Loucy (cell line): ENCODE data around the gene SLC37A4.

Source experiments
- H2AFZ ChIP-seq: fragments of 200-600 bp; sonication (generic); 2 replicates; pipeline ENCODE4 v1.6.0; 2016; ENCODE audit warnings: antibody characterized with exemption, mild to moderate bottlenecking, low read length, moderate library complexity
- H3F3A ChIP-seq: fragments of 200-600 bp; 2 replicates; pipeline ENCODE4 v1.6.0; 2016; ENCODE audit warnings: antibody characterized with exemption, low read depth, mild to moderate bottlenecking
- H3K27me3 ChIP-seq: fragments of 200-600 bp; sonication (generic); 2 replicates; pipeline ENCODE4 v1.6.1; 2014; ENCODE audit warnings: low read length, mild to moderate bottlenecking; ENCODE audit not compliant: insufficient read depth, poor library complexity, severe bottlenecking
- H3K36me3 ChIP-seq: fragments of 200-600 bp; sonication (generic); 2 replicates; pipeline ENCODE4 v1.6.1; 2016; ENCODE audit warnings: low read length; ENCODE audit not compliant: insufficient read depth
- H3K4me1 ChIP-seq: fragments of 200-600 bp; sonication (generic); 2 replicates; pipeline ENCODE4 v1.5.1; 2014; ENCODE audit warnings: low read length, mild to moderate bottlenecking; ENCODE audit not compliant: insufficient read depth, poor library complexity, severe bottlenecking
- H3K4me2 ChIP-seq: fragments of 200-600 bp; sonication (generic); 2 replicates; pipeline ENCODE4 v1.6.0; 2014; ENCODE audit warnings: antibody characterized with exemption, low read length, low read depth, mild to moderate bottlenecking; ENCODE audit not compliant: poor library complexity, severe bottlenecking
- H3K4me3 ChIP-seq: fragments of 200-600 bp; sonication (generic); 2 replicates; pipeline ENCODE4 v1.5.1; 2014; ENCODE audit warnings: low read length, mild to moderate bottlenecking, mixed read lengths; ENCODE audit not compliant: poor library complexity, severe bottlenecking
- H3K79me2 ChIP-seq: fragments of 200-600 bp; sonication (generic); 2 replicates; pipeline ENCODE4 v1.6.1; 2014; ENCODE audit warnings: low read length; ENCODE audit not compliant: insufficient read depth
- H3K9ac ChIP-seq: fragments of 200-600 bp; sonication (generic); 2 replicates; pipeline ENCODE4 v1.6.0; 2014; ENCODE audit warnings: mild to moderate bottlenecking, low read depth, low read length, moderate library complexity; ENCODE audit not compliant: poor library complexity, severe bottlenecking
- H3K9me2 ChIP-seq: fragments of 200-600 bp; sonication (generic); replicated peaks from 2 replicates; pipeline ENCODE4 v1.6.1; 2016; ENCODE audit warnings: low read depth, low read length, mixed read lengths
- H3K9me3 ChIP-seq: fragments of 200-600 bp; sonication (generic); 2 replicates; pipeline ENCODE4 v1.6.1; 2014; ENCODE audit warnings: mild to moderate bottlenecking, antibody characterized with exemption, low read length, low read depth; ENCODE audit not compliant: insufficient read depth
- H4K20me1 ChIP-seq: fragments of 200-600 bp; sonication (generic); 2 replicates; pipeline ENCODE4 v1.6.0; 2014; ENCODE audit warnings: antibody characterized with exemption, low read length, mild to moderate bottlenecking; ENCODE audit not compliant: insufficient read depth, poor library complexity, severe bottlenecking
- CTCF ChIP-seq: fragments of 200-600 bp; sonication (generic); conservative IDR thresholded peaks from 2 replicates; pipeline ENCODE4 v1.5.1; 2014; ENCODE audit warnings: mild to moderate bottlenecking, antibody characterized with exemption, low read length
- EZH2phosphoT487 ChIP-seq: fragments of 200-600 bp; IDR thresholded peaks from 2 replicates; pipeline ENCODE4 v1.6.1; 2018; ENCODE audit warnings: antibody characterized with exemption, mild to moderate bottlenecking, moderate library complexity, borderline replicate concordance

SLC37A4 gene

GRCh38 chr11:119030329-119031047 lies at the start of gene SLC37A4:
TSS of gene SLC37A4 (minus strand) at chr11:119030877.
- TF ChIP-seq EZH2phosphoT487, result no peak
- no peak for TF ChIP-seq CTCF
- H3K4me2 ChIP-seq, result peak within 1 kb of the TSS; percentile 85
- H3K9me2 ChIP-seq, result no peaks in the 10 kb centered on the region
- H3K36me3 ChIP-seq, result peaks cover under 1% of the 10 kb centered on the region; the same call in 1 of the 2 replicates
- no peaks in the 10 kb centered on the region for H3K9me3 ChIP-seq
- H2AFZ ChIP-seq, result peak within 1 kb of the TSS; percentile 100
- H3K4me1 ChIP-seq, result peaks cover 22% of the 10 kb centered on the region
- no peaks in the 10 kb centered on the region for H3F3A ChIP-seq
- no peaks in the 10 kb centered on the region for H4K20me1 ChIP-seq
- H3K4me3 ChIP-seq, result peak within 1 kb of the TSS; percentile 93
- H3K9ac ChIP-seq, result peak within 1 kb of the TSS; percentile 89
- no peaks in the 10 kb centered on the region for H3K27me3 ChIP-seq
- H3K79me2 ChIP-seq, result peaks cover 28% of the 10 kb centered on the region

- Histone ChIP-seq H3K9me2 (no peaks in the 10 kb centered on the region), H3K4me3 (no peak overlapping the region), H3K36me3 (peaks cover 44% of the 10 kb centered on the region; the same call in 1 of the 2 replicates), H3K9me3 (no peaks in the 10 kb centered on the region), H2AFZ (no peak overlapping the region), H3F3A (no peaks in the 10 kb centered on the region), H3K4me2 (no peak overlapping the region), H4K20me1 (no peaks in the 10 kb centered on the region), H3K79me2 (no peaks in the 10 kb centered on the region), H3K27me3 (no peaks in the 10 kb centered on the region), H3K4me1 (no peaks in the 10 kb centered on the region), H3K9ac (no peak overlapping the region)
- TF ChIP-seq EZH2phosphoT487 (no peak), CTCF (no peak)
Measured at GRCh38 chr11:119078675-119079420, 48.2 kb upstream of the SLC37A4 start.

DNA sequence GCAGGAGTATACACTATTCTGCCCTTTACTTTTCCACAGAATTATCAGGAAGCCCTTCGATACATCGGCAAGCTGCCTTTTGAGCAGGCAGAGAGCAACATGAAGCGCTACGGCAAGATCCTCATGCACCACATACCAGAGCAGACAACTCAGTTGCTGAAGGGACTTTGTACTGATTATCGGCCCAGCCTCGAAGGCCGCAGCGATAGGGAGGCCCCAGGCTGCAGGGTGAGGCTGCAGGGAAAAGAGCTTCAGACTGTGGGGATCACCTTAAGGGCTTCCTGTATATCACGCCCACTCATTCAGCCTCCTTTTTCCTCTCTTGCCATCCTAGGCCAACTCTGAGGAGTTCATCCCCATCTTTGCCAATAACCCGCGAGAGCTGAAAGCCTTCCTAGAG lies 47.2 kb upstream of the SLC37A4 start:
- H3K4me2 ChIP-seq, result no peak overlapping the region
- H3K9me3 ChIP-seq, result no peaks in the 10 kb centered on the region
- H3K9me2 ChIP-seq, result no peaks in the 10 kb centered on the region
- no peak overlapping the region for H3K4me3 ChIP-seq
- no peaks in the 10 kb centered on the region for H3K27me3 ChIP-seq
- no peak overlapping the region for H2AFZ ChIP-seq
- H3K79me2 ChIP-seq, result no peaks in the 10 kb centered on the region
- no peaks in the 10 kb centered on the region for H3F3A ChIP-seq
- peaks cover 55% of the 10 kb centered on the region; the same call in 1 of the 2 replicates for H3K36me3 ChIP-seq
- H3K9ac ChIP-seq, result no peak overlapping the region
- H3K4me1 ChIP-seq, result no peaks in the 10 kb centered on the region
- H4K20me1 ChIP-seq, result no peaks in the 10 kb centered on the region
- TF ChIP-seq EZH2phosphoT487, result no peak
- TF ChIP-seq CTCF, result no peak
